NCI-H774 (cell line): ENCODE measurements around the gene CPTP.

Experiments
- DNase-seq: peaks from one replicate; lab custom pipeline; 2025; lab: John Stamatoyannopoulos, UW

CPTP gene

GRCh38 chr1:1351511-1352427 is 27.2 kb downstream of the CPTP start:
- no peak for DNase-seq

- DNase-seq = no peak
Measured at GRCh38 chr1:1352786-1353388, 28.3 kb downstream of the CPTP start.

GRCh38 chr1:1353389-1354151 is 29.0 kb downstream of the CPTP start:
- no peak for DNase-seq

- no peak for DNase-seq
Measured at GRCh38 chr1:1354271-1355247, 30.0 kb downstream of the CPTP start.

GRCh38 chr1:1355416-1355815 is 30.8 kb downstream of the CPTP start:
- no peak for DNase-seq

- no peak for DNase-seq
Measured at GRCh38 chr1:1356166-1356795, 31.7 kb downstream of the CPTP start.

- no peak for DNase-seq
Measured at GRCh38 chr1:1356796-1357401, 32.3 kb downstream of the CPTP start.

- no peak for DNase-seq
Measured at GRCh38 chr1:1357871-1358432, 33.4 kb downstream of the CPTP start.

GRCh38 chr1:1358433-1359271 is 34.0 kb downstream of the CPTP start, which contains the start of gene MXRA8:
MXRA8 (minus strand) TSS chr1:1358555; CDS start chr1:1358504, 51 bp downstream.
- DNase-seq = no peak

GRCh38 chr1:1359308-1359663 is 34.7 kb downstream of the CPTP start:
- DNase-seq = no peak

- DNase-seq = no peak
Measured at GRCh38 chr1:1359664-1360468, 35.3 kb downstream of the CPTP start.

GRCh38 chr1:1360506-1361169 is 36.0 kb downstream of the CPTP start:
- DNase-seq = no peak

- no peak for DNase-seq
Measured at GRCh38 chr1:1361233-1361981, 36.8 kb downstream of the CPTP start.

GRCh38 chr1:1361982-1362423 is 37.4 kb downstream of the CPTP start:
- no peak for DNase-seq

- DNase-seq = no peak
Measured at GRCh38 chr1:1364266-1364665, 39.7 kb downstream of the CPTP start.

- no peak for DNase-seq
Measured at GRCh38 chr1:1365875-1366698, 41.5 kb downstream of the CPTP start.
